ENCODE results near the gene PIEZO1. TPM values are rescaled to one million over a fixed set of nuclear protein-coding genes. Genes with fewer than 3 reads are reported as not detected.

The PIEZO1 gene
- total and polyA plus RNA-seq, 11 donors = 14.2 to 59.7 (median 31.2) TPM

- ATAC-seq (no peak), DNase-seq (no peak)
- WGBS, 4 donors = 83 to 100% (median 92%) methylated on average over 1 to 21 of the region's 21 CpGs
- no peaks in the 10 kb centered on the region for H3K9me3 ChIP-seq
- no peaks in the 10 kb centered on the region for H3K27me3 ChIP-seq
- H3K36me3 ChIP-seq = peaks cover 0 to 28% (median 4%) of the 10 kb centered on the region in 9 donors
- H3K4me3 ChIP-seq = no peak overlapping the region
- H3K27ac ChIP-seq = no peak overlapping the region
- H3K4me1 ChIP-seq = peaks cover 0 to 43% (median 21%) of the 10 kb centered on the region in 12 donors
- intact Hi-C loops (cut with DNase I) = no loop called here
- TF ChIP-seq CTCF (IDR thresholded peaks at IDR 0.05) = no peak
- no peak for TF ChIP-seq POLR2A (IDR thresholded peaks at IDR 0.05)
Measured at GRCh38 chr16:88805887-88806393, 20.9 kb upstream of the PIEZO1 start.

GRCh38 chr16:88805340-88805715 is 20.3 kb upstream of the PIEZO1 start:
- Histone ChIP-seq H3K27ac (no peak overlapping the region), H3K36me3 (peaks cover 0 to 28% (median 4%) of the 10 kb centered on the region in 9 donors), H3K4me3 (peak overlapping the region in 1 of 12 donors; percentile 76), H3K4me1 (peaks cover 0 to 37% (median 16%) of the 10 kb centered on the region in 12 donors), H3K27me3 (no peaks in the 10 kb centered on the region), H3K9me3 (no peaks in the 10 kb centered on the region)
- WGBS, 4 donors = 81 to 93% (median 92%) methylated on average over 15 to 22 of the region's 22 CpGs
- DNase-seq (peak in 1 of 5 donors; percentile 65), ATAC-seq (no peak)
- TF ChIP-seq POLR2A (IDR thresholded peaks at IDR 0.05) (no peak), CTCF (IDR thresholded peaks at IDR 0.05) (no peak)
- intact Hi-C loops (cut with DNase I) = no loop called here

GRCh38 chr16:88804552-88805339 is 19.7 kb upstream of the PIEZO1 start:
- WGBS, 4 donors = 29 to 54% (median 42%) methylated on average over 24 to 39 of the region's 39 CpGs
- ATAC-seq (no peak), DNase-seq (no peak)
- peaks cover 0 to 34% (median 11%) of the 10 kb centered on the region in 12 donors for H3K4me1 ChIP-seq
- peak overlapping the region in 6 of 12 donors; percentile 10 to 84 (median 74) for H3K4me3 ChIP-seq
- H3K27ac ChIP-seq = no peak overlapping the region
- peaks cover 0 to 24% (median 4%) of the 10 kb centered on the region in 9 donors for H3K36me3 ChIP-seq
- H3K9me3 ChIP-seq = no peaks in the 10 kb centered on the region
- intact Hi-C loops (cut with DNase I) = no loop called here
- no peaks in the 10 kb centered on the region for H3K27me3 ChIP-seq
- TF ChIP-seq POLR2A (IDR thresholded peaks at IDR 0.05) = no peak
- TF ChIP-seq CTCF (IDR thresholded peaks at IDR 0.05) = no peak

GRCh38 chr16:88804173-88804551 is 19.1 kb upstream of the PIEZO1 start:
- peaks cover 0 to 31% (median 11%) of the 10 kb centered on the region in 12 donors for H3K4me1 ChIP-seq
- H3K9me3 ChIP-seq = no peaks in the 10 kb centered on the region
- peaks cover 0 to 18% (median 4%) of the 10 kb centered on the region in 9 donors for H3K36me3 ChIP-seq
- DNase-seq = peak in 1 of 5 donors; percentile 29
- no peaks in the 10 kb centered on the region for H3K27me3 ChIP-seq
- H3K27ac ChIP-seq = no peak overlapping the region
- WGBS, 4 donors = 2 to 9% (median 3%) methylated on average over 9 to 16 of the region's 16 CpGs
- no peak for ATAC-seq
- H3K4me3 ChIP-seq = peak overlapping the region in 9 of 12 donors; percentile 12 to 84 (median 72)
- intact Hi-C loops (cut with DNase I) = no loop called here
- no peak for TF ChIP-seq CTCF (IDR thresholded peaks at IDR 0.05)
- no peak for TF ChIP-seq POLR2A (IDR thresholded peaks at IDR 0.05)

All from heart left ventricle (tissue), 16 donors.